Measurements from ENCODE around the gene ACOXL.

- no peak for TF ChIP-seq POLR2A (IDR thresholded peaks at IDR 0.05)
- peak in 5 of 6 experiments; percentile 8 to 50 (median 13) for TF ChIP-seq CTCF (IDR thresholded peaks at IDR 0.05)
These were observed 121.1 kb downstream of the ACOXL start for GRCh38 chr2:110853516-110853915.
